Omental fat pad (tissue), 4 donors: ENCODE measurements around the gene PCGF1. TPM values are rescaled to one million over a fixed set of nuclear protein-coding genes. Genes with fewer than 3 reads are reported as not detected.

ENCODE experiments used
- ATAC-seq: fragments of 150-250 bp; one replicate; pipeline ENCODE4 v1.9.1; 2016; ENCODE audit warnings: mild to moderate bottlenecking, moderate library complexity; ENCODE audit not compliant: low FRiP score
- DNase-seq: peaks from one replicate; pipeline ENCODE4 v3.0.0-alpha.2; 2019; ENCODE audit warnings: low spot score
- CTCF ChIP-seq, 3 donors: fragments of 450-650 bp; IDR thresholded peaks; one replicate each; pipeline ENCODE4 v1.5.1; 2016 to 2017; ENCODE audit warnings: antibody characterized with exemption in 3 of 3, mild to moderate bottlenecking in 3 of 3, moderate library complexity in 2 of 3
- total RNA-seq, 4 donors: library from RNA; depleted of rRNA; stranded (reverse); fragments of >200 nt; gene quantifications; one replicate each; pipeline ENCODE4 v1.1.0, GENCODE V29; 2016

The PCGF1 gene
- total RNA-seq, 4 donors from 2014 or later, result 11.6 to 20.2 (median 16.8) TPM

GRCh38 chr2:74524955-74525716, 17.6 kb upstream of the PCGF1 start:
- no peak for TF ChIP-seq CTCF (IDR thresholded peaks at IDR 0.05)
- no peak for ATAC-seq
- DNase-seq, result no peak

GRCh38 chr2:74524005-74524404, 16.5 kb upstream of the PCGF1 start:
- ATAC-seq (no peak), DNase-seq (no peak)
- no peak for TF ChIP-seq CTCF (IDR thresholded peaks at IDR 0.05)

- no peak for TF ChIP-seq CTCF (IDR thresholded peaks at IDR 0.05)
- DNase-seq, result no peak
- ATAC-seq, result no peak
Observed at GRCh38 chr2:74522516-74522915, 15.0 kb upstream of the PCGF1 start.

GRCh38 chr2:74516650-74517049, 9.2 kb upstream of the PCGF1 start:
- no peak for ATAC-seq
- no peak for DNase-seq
- no peak for TF ChIP-seq CTCF (IDR thresholded peaks at IDR 0.05)

GRCh38 chr2:74515981-74516633, 8.6 kb upstream of the PCGF1 start:
- DNase-seq (no peak), ATAC-seq (no peak)
- no peak for TF ChIP-seq CTCF (IDR thresholded peaks at IDR 0.05)

GRCh38 chr2:74515271-74515980, 7.9 kb upstream of the PCGF1 start:
- no peak for ATAC-seq
- no peak for DNase-seq
- TF ChIP-seq CTCF (IDR thresholded peaks at IDR 0.05), result no peak
